HG02588 (cell line): ENCODE data around the gene MPDZ.

Experiments used
- ATAC-seq: cut with Tn5 transposase; IDR thresholded peaks from one replicate; pipeline ENCODE4 v1.9.1; 2021; ENCODE audit warnings: mild to moderate bottlenecking, moderate library complexity; ENCODE audit not compliant: unreplicated experiment

Gene MPDZ

DNA sequence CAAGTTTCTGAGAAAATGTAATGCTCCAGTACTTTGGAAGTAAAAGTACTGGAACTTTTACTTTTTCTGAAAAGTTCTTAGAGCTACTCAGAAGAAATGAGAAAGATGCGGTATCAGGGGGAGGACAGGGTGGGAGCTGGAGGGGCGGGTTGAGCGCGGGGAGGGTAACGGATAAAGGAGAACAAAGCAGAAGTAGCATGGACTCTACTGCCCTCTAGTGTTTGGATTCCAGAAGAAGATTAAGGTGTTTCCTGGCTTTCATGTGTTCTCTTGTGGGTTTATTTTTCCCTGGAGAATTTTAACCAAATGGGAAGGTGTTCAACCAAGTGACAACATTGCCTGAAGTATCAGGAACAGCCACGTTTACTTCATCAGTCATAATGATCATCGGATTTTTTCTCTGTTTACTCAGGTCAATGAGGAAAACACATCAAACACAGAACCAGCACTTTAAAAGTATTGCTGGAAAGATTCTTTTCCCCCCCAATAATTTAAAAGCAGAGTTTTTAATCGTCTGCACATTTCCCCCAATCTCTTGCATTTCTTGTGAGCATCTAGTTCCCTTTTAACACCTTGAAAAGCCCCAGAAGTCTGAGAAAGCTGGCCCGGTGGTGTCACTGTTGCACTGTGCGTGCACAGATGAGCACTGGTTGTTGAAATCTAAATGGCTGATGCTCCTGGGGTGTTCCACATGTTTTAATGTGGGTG, 190.6 kb downstream of the MPDZ start:
- peak; percentile 75 for ATAC-seq

DNA sequence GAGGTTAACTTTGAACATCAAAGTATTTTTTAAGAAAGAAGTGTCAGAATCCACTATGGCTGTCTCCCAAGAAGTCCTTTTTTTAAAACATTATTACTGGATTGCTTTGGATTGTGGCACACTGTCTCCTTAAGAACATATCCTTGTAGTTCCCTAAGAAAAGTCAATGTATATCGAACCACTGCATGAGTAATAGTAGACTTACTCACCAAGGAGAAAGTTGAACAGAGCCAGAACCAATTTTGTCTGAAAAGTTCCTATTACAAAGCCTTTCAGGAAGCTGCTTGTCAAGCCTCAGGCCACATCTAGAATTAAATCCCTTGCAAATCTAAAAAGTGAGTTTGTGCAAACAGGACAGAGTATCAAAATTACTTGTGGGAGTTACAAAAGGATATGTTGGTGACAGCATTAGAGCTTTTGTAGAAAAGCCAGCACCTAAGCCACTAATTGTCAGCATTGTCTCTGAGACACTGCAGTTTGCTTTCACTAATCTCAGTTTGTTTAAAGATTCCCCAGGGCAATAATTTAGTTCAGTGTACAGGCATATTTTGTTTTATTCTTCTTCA, 195.4 kb downstream of the MPDZ start:
- no peak for ATAC-seq

DNA sequence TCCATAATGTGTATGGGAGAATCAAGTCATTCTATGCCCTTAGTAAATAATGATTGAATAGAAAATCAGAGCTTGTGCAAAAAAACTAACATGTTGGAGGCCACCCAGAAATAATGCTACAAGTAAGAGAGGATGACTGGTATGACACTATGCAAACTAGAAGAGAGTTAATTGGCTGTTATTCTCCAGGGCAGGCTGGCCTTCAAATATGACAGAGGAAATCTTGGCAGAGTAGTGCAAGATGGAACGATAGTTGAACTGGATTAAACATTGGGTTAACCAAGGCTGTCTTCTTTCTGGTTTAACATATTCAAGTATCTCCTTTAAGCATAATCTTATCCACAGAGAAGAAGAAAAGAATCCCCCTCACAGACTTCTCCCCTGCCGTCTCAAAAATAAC, 196.1 kb downstream of the MPDZ start:
- no peak for ATAC-seq

DNA sequence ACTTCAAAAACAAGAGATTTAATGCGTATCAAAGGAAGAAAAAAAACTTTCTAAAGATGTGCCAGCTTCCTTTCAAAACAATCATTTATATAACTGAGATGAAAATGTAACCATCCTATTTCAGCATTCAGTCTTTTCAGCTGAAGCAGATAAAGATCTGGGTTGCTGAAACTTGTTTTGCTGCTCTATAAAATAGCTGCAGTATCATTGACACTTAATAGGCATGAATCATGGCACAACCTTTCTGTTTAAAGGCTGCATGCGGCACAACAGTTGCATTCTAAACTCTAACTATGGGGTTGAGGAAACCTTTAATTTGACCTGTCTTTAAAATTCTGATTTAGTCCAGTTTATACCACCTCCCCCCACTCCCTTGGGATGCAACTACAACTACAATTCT, 196.7 kb downstream of the MPDZ start:
- ATAC-seq, result no peak

DNA sequence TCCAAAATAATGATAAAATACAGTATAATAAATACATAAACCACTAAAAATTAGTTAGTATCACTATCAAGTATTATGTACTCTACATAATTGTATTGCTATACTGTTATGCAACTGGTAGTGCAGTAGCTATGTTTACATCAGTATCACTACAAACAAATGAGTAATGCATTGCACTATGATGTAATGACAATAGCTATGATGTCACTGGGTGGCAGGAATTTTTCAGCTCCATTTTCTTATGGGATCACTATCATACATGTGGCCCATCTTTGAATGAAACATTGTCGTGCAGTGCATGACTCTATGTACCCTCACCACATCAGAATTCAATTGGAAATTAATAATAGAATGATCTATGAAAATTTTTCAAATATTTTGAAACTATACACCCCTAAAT, 201.3 kb downstream of the MPDZ start:
- ATAC-seq, result no peak

DNA sequence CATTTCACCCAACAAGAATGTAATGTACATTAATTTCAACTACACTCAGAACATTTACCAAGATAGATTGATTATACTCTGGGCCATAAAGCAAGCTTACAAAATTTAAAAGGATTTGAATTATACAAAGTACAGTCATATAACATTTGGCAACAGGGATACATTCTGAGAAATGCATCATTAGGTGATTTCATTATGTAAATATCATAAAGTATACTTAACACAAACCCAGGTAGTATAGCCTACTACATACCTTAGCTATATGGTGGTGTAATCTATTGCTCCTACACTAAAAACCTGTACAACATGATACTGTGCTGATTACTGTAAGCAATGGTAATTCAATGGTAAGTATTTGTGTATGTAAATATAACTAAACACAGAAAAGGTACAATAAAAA, 202.9 kb downstream of the MPDZ start:
- ATAC-seq, result no peak

DNA sequence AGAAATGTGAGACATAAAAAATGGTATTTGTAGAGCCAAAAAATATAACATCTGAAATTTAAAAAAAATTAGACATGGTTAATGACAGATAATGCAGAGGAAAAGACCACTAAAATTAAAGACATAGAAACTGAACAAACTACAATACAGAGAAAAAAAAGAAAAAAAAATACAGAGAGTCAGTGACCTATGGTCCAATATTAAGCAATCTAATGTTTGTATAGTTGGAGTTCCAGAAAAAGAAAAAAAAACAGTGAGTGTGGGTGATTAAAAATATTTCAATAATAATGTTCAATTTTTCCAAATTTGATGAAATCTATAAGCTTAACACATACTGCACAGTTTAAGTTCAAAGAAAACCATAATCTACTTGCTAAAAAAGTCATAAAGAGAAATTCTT, 207.6 kb downstream of the MPDZ start:
- no peak for ATAC-seq

DNA sequence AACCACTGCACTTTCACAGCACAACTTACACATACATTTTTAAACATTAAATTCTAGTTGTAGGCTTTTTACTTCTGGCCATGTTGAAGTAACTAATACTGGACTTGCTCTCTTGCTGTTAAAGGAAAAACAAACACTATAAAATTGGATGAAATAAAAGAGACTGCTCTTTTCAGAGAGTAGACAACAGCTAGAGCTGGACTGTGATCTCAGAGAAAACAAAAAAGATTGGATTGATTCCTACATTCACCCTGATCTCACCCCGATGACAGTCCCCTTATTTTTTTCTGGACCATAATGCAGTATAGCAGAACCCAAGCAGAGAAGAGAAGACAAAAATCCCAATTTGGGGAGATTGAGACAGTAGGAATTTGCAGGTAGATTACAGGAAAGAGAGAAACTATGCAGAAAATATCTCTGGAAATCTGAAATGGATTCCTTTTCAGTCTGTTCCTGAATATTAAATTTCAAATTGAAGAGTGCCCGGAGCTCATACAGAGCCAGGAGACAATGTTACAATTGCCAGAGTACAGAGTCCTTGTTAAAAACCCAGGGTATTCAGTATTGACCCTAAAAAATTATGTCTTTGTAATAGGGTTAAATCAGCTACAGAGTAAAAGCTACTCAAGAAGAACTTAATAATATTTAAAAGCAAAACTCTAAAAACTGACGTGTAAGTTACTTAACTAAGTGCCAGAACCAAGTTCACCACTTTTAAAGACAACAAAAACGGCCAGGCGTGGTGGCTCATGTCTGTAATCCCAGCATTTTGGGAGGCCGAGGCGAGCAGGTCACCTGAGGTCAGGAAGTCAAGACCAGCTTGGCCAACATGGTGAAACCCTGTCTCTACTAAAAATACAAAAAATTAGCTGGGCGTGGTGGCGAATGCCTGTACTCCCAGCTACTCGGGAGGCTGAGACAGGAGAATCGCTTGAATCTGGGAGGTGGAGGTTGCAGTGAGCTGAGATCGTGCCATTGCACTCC, 208.6 kb downstream of the MPDZ start:
- ATAC-seq, result no peak

DNA sequence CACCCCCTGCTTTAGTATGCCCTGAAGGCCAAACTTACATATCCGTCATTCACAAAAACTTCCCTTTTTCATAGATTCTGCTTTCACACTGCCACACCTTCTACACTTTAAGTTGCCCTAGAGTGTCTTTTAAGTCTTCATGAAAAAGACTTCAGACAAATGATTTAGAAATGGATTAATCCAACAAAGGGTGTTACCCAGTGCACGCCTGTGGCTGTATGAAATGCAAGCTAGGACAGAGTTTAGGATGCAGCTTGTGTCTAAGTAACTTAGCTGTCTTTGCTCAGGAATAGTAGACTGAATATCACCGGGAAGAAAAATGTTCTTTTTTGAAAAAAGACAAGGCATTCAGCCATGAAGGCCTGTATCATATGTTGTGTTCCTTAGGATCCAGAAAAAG, 210.0 kb downstream of the MPDZ start:
- ATAC-seq, result no peak

DNA sequence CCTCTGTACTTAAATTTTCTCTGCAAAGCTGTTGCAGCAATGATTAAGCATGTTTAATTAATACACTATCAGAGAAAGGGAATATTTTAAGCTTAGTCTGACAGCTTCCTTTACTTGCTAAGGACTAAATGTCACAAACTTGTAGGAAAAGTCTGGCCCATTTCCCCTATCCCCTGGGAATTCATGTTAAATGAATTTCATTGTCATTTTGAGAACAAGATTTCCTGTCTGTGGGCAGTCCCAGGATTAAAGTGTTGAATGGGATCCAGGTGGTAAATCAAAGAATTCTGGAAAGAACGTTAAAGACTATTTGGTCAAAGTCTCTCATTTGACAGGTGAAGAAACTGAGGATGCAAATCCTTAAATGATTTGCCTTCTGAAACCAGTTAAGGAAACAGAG, 214.8 kb downstream of the MPDZ start:
- no peak for ATAC-seq

DNA sequence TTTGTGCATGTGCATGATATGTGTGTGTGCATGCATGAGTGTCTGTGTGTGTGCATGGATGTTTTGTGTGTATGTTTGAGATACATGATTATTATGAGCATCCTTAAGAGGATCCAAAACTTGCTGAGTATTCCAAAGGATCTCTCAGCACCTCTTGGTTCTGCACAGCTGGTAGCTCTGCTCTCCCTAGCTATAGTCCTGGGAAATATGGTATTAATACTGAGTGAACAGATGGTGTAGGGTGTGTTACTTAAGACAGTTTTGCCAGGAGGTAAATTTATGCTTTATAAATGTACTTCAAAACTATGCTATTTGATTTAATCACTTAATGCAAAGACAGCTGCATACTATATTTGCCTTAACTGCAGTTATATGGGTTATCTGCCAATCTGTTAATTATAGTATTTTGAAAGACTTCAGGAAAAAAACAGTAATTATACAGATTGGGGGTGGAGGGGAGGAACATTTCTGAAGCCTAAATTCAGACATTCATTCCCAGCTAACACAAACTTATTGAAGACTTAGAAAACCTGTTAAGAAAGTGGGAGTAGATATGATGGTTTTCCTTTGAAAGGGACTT, 215.5 kb downstream of the MPDZ start:
- ATAC-seq, result no peak

DNA sequence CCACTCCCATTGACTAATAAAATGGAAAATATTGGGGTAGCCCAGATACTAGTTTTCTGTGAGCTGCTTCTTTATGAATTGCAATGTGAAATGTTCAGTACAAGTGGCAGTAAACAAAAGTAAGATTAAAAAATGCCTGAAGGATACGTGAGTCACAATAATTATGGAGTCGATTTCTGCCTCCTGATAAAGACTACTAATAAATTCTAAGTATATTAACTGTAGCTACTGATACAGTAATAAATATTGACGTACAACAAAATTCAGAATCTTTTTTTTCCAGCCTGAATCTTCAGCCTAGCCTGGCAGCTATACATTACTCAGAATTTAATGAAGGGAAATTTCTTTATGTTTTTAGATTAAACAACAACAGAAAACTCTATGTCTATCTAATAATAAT, 218.1 kb downstream of the MPDZ start:
- ATAC-seq, result no peak
